HS-27A (cell line): ENCODE measurements around the gene ASGR2.
A peak's percentile ranks its signal among the peaks of the same experiment; 100 is the strongest.

Source experiments
- DNase-seq: peaks from one replicate; pipeline ENCODE4 v3.0.0-alpha.2; 2012; ENCODE audit warnings: low read depth, missing footprints

ASGR2 gene

DNA sequence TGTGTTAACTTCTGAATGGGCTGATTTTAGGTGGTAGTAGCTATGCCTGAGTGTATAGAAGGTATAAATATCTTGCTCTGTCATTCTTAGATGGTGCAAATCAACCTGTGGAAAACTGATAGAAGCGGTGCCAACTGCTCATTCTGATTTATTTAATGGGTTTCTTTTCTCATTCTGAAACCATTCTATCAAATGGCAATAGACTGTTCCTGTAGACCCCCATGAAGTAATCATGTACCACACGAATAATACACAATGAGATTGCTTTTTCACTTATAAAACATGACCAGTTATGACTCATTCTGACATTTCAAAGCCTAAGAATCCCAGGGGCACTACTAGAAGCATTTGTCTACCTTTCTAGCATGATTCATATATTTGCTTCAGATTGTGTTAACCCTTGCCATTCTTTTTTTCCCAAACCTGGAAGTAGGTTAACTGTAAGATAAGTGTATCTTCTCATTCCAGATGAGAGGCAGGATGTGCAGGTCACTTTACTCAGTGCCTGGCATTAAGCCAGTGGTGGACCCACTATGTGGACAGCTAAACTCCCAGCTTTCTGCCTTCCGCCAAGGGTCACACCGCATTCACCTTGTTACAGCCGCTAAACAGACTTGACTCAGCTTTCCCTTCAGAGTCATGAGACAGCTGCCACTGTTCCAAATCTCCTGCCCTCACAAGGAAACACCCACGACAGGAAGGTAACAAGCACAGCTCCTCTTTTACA lies 54.3 kb downstream of the ASGR2 start:
- peak; percentile 8 for DNase-seq

DNA sequence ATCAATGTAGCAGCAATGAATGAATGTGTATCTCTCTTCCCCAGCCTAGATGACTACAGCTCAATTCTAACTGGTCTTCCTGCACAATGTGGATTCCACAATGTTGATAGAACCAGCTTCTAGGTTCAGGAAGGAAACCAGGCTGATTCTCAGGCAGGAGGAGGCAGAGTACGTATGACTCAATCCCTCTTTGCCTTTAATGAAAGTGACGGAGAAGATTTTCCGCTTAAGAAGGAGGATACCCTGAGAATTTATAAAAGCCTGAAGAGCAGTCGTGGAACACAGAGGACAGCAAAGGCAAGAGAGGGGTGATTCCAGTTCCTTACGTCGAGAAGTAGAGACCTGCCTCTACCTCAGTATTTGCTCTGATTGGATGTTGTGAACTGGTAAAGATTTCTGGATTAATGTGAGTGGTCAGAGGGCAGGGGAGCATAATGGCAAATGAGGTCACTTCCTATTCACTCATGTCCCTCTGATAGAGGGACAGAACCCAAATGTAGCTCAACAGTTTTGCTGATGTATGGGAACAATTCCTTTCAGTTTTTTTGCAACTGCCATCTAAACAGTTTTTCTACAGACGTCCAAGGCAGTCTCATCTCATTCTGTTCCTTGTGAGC lies 55.7 kb downstream of the ASGR2 start:
- no peak for DNase-seq

GRCh38 chr17:7056386-7056785 lies 58.2 kb downstream of the ASGR2 start:
- DNase-seq: no peak
